GM12878 (cell line): ENCODE data around the gene IGF2R.
"Not testable (repeated sequence)": the region's sequence is repeated elsewhere in the genome, so short reads cannot be mapped to it uniquely, and the experiment has no call there.

Source experiments
- JUND ChIP-seq: IDR thresholded peaks from 2 replicates; pipeline ENCODE4 v1.6.1; 2012; ENCODE audit warnings: low read depth, mild to moderate bottlenecking, low read length, improper control_type of control experiment, moderate library complexity
- MAX ChIP-seq: IDR thresholded peaks from 2 replicates; pipeline ENCODE4 v1.6.1; 2012; ENCODE audit warnings: low read depth, low read length, improper control_type of control experiment
- POLR2A ChIP-seq: IDR thresholded peaks from 2 replicates; pipeline ENCODE4 v1.6.1; 2011; ENCODE audit warnings: low read depth, mild to moderate bottlenecking, low read length
- RFX5 ChIP-seq: IDR thresholded peaks from 2 replicates; pipeline ENCODE4 v1.6.1; 2011; ENCODE audit warnings: low read depth, low read length, improper control_type of control experiment
- SPI1 ChIP-seq: IDR thresholded peaks from 2 replicates; pipeline ENCODE4 v1.6.1; 2011; ENCODE audit warnings: low read depth, mild to moderate bottlenecking, low read length, moderate library complexity, borderline replicate concordance; ENCODE audit not compliant: insufficient read depth

GRCh38 chr6:160134337-160134751 is 165.5 kb downstream of the IGF2R start:
- not testable (repeated sequence) for TF ChIP-seq RFX5, POLR2A, JUND, MAX, SPI1
